GM21390 (cell line): Measurements from ENCODE around the gene FGF11.

Source experiments
- ATAC-seq: cut with Tn5 transposase; IDR thresholded peaks from one replicate; pipeline ENCODE4 v1.9.1; 2021; ENCODE audit not compliant: unreplicated experiment

FGF11 gene

DNA sequence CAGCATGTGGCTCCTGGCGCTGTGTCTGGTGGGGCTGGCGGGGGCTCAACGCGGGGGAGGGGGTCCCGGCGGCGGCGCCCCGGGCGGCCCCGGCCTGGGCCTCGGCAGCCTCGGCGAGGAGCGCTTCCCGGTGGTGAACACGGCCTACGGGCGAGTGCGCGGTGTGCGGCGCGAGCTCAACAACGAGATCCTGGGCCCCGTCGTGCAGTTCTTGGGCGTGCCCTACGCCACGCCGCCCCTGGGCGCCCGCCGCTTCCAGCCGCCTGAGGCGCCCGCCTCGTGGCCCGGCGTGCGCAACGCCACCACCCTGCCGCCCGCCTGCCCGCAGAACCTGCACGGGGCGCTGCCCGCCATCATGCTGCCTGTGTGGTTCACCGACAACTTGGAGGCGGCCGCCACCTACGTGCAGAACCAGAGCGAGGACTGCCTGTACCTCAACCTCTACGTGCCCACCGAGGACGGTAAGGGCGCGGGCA lies 31.0 kb upstream of the FGF11 start:
- no peak for ATAC-seq

GRCh38 chr17:7408863-7409262 lies 30.4 kb upstream of the FGF11 start:
- ATAC-seq, result no peak

- ATAC-seq, result no peak
These were observed 29.6 kb upstream of the FGF11 start for GRCh38 chr17:7409716-7410115.

DNA sequence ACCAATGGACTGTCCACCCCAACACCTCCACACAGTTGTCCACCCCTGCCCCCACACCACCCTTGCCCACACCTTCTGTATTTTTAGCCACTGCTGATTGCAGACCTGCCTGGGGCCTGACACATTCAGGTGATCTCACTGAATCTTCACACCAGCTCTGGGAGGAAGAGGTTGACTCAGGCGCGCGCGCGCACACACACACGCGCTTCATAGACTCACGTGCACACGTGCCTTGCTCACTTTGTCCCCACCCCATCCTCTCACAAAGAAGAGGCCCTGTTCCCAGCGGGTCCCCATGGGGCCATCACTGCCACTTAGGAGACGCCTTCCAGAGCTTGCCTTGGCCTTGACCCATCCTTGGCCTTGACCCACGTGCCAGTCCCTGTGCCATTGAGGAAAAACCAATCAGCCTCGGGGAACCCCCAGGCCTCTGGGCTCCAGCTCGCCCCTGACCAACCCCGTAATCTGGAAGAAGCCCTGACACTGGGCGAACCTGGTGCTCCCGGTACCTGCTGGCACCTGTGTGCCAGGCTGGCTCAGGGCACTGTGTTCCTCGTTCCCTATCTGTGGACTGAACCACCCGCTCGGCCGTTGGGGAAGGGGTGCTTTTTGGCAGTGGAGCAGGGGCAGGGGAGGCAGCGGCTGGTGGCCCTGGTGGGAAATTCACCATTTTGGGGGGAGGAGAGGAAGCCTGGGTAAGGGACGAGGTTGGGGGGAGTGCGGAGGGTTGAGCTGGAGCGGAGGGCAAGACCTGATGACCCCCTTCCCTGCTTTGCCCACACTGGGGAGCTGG lies 28.5 kb upstream of the FGF11 start:
- no peak for ATAC-seq

- no peak for ATAC-seq
These were observed 27.9 kb upstream of the FGF11 start for GRCh38 chr17:7411427-7411750.

DNA sequence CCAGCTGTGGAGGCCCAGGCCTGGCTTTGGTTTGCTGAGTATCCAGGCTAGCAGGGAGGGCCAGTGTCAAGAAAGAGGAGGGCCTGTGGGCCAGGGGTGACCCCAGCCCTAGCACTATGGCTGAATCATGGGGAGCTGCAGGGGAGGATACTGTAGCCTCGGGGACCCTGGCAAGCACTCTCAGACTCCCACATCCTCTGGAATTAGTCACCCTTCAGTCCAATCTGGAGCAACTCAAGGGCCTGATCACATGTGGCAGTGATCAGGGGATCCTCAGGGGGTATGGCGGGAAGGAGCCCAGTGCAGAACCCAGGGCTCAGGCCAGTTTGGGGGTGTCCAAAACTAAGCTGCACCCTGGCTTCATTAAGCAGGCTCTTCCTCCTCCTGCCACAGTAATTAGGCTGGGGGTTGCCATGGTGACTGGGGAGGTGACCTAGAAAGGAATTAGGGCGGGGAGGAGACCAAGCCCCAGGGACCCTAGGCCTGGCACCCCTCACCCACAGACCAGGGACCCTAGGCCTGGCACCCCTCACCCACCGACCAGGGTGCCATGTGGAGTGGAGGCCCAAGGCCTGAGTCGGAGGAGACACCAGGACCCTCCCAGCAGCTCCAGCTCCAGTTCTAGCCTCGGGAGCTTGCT lies 25.8 kb upstream of the FGF11 start:
- no peak for ATAC-seq

DNA sequence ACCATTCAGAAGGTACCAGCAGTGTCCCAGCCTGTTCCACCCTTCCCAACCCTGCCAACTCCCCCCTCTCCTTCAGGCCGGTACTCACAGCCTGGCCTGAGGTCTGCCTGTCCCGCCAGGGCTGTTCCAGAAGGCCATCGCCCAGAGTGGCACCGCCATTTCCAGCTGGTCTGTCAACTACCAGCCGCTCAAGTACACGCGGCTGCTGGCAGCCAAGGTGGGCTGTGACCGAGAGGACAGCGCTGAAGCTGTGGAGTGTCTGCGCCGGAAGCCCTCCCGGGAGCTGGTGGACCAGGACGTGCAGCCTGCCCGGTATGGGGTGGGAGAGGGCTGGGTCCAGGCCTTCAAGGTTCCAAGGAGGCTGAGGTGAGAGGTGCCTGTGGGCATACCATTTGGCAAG lies 24.5 kb upstream of the FGF11 start:
- no peak for ATAC-seq

DNA sequence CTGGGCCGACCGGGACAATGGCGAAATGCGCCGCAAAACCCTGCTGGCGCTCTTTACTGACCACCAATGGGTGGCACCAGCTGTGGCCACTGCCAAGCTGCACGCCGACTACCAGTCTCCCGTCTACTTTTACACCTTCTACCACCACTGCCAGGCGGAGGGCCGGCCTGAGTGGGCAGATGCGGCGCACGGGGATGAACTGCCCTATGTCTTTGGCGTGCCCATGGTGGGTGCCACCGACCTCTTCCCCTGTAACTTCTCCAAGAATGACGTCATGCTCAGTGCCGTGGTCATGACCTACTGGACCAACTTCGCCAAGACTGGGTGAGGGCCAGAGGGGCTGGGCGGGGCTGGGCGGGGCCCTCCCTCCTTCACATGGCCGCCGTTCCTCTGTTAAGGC lies 23.5 kb upstream of the FGF11 start:
- ATAC-seq, result no peak

GRCh38 chr17:7416323-7416722 lies 23.0 kb upstream of the FGF11 start:
- no peak for ATAC-seq

DNA sequence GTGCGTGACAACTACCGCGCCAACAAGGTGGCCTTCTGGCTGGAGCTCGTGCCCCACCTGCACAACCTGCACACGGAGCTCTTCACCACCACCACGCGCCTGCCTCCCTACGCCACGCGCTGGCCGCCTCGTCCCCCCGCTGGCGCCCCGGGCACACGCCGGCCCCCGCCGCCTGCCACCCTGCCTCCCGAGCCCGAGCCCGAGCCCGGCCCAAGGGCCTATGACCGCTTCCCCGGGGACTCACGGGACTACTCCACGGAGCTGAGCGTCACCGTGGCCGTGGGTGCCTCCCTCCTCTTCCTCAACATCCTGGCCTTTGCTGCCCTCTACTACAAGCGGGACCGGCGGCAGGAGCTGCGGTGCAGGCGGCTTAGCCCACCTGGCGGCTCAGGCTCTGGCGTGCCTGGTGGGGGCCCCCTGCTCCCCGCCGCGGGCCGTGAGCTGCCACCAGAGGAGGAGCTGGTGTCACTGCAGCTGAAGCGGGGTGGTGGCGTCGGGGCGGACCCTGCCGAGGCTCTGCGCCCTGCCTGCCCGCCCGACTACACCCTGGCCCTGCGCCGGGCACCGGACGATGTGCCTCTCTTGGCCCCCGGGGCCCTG lies 22.2 kb upstream of the FGF11 start:
- no peak for ATAC-seq

DNA sequence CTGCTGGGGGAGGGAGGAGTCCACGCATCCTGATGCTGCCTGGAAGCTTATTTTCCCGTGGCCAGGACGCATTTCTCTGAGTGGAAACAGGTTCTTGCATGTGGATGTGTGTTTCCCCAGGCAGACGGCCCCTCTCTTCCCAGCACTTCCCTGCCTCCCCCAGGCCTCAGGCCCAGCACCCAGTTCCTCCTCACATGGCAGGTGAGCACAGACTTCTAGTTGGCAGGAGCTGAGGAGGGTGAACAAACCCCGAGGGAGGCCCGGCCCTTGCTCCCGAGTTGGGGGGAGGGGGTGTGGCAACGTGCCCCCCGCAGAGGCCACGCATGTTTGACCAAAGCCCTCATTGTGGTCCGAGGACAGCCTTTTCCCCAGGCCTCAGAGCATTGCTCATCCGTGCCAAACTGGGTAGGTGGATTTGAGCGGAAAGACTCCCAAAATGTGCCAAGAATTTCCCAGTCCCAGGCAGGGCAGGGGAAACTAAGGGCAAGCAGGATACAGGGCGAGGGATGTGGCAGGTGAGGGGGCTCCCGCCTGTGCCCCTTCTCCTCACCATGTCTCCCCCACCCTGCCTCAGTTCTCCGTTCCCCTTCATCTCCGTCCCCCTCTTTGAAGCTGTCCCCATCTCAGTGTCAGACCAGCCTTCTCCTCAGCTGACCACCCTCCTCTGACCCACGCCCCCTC lies 20.7 kb upstream of the FGF11 start:
- no peak for ATAC-seq

DNA sequence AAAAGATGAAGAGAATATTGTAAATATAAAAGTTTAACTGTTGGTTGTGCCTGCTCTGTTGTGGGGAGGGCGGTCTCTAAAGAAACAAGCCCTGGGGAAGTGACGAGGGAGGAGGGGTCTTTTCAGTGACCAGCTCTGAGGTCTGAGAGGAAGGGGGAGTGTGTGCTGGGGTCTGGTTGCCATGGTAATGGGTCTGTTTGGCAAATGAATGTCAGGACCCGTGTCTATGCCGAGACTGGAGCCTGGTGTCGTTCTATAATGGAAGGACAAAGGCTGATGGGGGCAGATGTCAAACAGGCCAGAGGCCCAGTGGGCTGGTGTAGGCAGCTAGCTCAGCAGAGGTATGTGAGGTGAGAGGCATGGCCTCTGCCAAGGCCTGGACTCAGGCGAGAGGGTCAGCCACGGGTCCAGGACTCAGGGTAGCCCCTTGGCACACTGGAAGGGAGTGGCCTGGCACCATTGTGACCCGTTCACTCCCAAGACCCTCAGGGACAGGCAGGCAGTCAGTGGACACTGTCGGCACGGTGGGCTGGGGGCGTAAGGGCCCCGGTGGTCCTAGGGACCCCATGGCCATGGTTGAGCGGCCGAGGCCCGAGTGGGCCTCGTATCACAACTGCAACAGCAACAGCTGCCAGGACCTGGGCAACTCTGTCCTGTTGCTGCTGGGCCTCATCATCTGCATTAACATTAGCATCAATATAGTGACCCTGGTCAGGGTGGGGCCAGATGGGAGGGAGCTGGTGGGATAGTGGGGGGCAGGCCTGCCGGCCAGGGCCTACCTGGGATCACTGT lies 19.3 kb upstream of the FGF11 start, which contains the start of gene SPEM1:
Gene SPEM1, plus strand, starts transcription at position 506 of the 792 bp plus-strand sequence. Its CDS starts 61 bp downstream, at position 567.
- no peak for ATAC-seq

DNA sequence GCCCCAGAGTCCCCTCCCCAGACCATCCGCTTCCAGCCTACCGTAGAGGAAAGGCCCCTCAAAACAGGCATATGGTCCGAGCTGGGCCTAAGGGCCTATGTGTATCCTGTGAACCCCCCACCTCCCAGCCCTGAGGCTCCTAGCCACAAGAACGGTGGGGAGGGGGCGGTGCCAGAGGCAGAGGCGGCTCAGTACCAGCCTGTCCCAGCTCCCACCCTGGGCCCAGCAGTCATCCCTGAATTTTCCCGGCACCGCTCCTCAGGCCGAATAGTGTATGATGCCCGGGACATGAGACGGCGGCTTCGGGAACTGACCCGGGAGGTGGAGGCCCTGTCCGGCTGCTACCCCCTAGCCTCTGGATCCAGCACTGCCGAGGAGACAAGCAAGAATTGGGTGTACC lies 18.1 kb upstream of the FGF11 start:
- no peak for ATAC-seq

- no peak for ATAC-seq
These were observed 15.6 kb upstream of the FGF11 start for GRCh38 chr17:7423679-7424078.

- ATAC-seq, result no peak
These were observed 14.0 kb upstream of the FGF11 start, which contains the start of gene SPEM2 for GRCh38 chr17:7425316-7425715. Gene SPEM2, plus strand, starts transcription at chr17:7425616. Its CDS starts 73 bp downstream, at chr17:7425689.

GRCh38 chr17:7425756-7426155 lies 13.6 kb upstream of the FGF11 start:
- ATAC-seq, result no peak

DNA sequence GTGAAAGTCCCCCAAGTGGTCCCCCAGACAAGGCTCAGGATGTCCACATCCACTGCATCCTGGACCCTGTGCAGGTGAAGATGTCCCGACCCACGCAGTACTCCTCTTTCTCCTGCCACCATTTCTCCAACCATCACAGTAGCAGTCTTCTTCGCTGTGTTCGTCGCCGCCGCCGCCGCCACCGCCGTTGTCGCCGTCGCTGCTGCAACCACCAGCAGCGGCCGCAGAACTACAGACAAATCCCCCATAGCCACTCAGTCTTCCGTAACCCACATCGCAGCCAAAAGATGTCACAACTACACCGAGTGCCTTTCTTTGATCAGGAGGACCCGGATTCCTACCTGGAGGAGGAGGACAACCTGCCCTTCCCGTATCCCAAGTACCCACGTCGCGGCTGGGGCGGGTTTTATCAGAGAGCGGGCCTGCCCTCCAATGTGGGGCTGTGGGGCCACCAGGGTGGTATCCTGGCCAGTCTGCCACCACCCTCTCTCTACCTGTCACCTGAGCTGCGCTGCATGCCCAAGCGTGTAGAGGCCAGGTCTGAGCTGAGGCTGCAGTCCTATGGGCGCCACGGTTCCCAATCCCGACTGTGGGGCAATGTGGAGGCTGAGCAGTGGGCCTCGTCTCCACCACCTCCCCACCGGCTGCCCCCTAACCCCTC lies 13.0 kb upstream of the FGF11 start:
- no peak for ATAC-seq

DNA sequence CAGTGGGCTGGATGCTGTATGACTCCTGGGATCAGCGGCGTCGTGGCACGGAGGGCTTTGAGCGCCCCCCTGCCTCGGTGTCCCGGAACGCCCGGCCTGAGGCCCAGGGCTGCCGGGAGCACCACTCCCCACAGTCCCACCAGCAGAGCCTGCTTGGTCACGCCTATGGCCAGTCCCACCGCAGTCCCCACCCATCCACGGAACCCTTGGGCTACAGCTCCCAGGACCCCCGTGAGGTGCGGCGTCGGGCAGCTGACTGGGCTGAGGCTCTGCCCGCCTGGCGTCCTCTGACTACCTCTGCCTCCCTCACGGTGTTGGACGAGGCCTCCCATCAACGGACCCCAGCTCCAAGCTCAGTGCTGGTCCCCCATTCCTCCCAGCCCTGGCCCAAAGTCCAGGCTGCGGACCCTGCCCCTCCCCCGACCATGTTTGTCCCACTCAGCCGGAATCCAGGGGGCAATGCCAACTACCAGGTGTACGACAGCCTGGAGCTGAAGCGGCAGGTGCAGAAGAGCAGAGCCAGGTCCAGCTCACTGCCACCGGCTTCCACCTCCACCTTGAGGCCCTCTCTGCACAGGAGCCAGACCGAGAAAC lies 12.3 kb upstream of the FGF11 start:
- no peak for ATAC-seq

DNA sequence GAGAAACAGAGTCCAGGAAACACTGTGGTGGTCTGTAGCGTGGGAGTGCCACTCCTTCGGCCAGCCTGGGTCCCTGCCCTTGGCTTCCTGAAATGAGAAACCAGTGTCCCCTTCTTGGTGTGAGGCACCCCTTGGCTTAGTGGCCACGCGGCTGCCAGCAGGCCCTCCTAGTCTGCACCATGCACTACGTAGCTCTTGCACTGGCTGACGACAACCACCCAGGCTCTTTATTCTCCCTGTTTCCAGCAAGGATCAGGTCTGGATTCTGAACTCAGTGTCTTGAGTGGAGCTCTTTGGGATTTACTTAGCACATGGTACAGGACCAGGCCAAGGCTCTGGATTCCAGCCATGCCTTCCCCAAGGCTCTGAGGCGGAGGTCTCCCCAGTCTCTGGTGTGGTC lies 11.8 kb upstream of the FGF11 start:
- ATAC-seq, result no peak

- ATAC-seq, result no peak
These were observed 10.8 kb upstream of the FGF11 start, which contains the start of gene SPEM3 for GRCh38 chr17:7428557-7428956. Gene SPEM3, plus strand, starts transcription at chr17:7428857. Its CDS starts 46 bp downstream, at chr17:7428903.
